ENCODE results near the gene HSD11B2.

Gene HSD11B2

DNA sequence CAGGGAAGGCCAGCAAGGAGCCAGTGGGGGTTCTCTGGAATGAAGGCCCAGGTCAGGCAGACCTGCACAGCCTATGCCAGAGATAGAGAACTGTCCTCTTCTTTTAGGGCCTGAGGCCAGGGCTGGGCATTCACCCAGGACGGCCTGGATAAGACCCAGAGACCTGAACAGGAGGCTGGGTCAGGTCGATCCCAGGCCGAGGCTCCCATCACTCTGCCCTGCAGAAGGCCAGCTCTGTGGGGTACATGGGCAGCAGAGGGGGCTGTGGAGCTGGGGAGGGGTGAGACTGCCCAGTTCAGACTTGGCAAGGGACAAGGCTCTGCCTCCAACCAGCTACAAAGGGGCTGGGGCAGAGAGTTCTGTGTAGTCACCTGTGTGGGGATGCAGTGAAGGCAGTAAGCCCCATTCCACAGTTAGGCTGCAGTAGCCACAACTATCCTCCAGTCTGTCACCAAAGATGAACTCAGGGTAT, 14.6 kb downstream of the HSD11B2 start:
- DNase-seq (ENCODE audit: low read depth, low spot score): no peak

DNA sequence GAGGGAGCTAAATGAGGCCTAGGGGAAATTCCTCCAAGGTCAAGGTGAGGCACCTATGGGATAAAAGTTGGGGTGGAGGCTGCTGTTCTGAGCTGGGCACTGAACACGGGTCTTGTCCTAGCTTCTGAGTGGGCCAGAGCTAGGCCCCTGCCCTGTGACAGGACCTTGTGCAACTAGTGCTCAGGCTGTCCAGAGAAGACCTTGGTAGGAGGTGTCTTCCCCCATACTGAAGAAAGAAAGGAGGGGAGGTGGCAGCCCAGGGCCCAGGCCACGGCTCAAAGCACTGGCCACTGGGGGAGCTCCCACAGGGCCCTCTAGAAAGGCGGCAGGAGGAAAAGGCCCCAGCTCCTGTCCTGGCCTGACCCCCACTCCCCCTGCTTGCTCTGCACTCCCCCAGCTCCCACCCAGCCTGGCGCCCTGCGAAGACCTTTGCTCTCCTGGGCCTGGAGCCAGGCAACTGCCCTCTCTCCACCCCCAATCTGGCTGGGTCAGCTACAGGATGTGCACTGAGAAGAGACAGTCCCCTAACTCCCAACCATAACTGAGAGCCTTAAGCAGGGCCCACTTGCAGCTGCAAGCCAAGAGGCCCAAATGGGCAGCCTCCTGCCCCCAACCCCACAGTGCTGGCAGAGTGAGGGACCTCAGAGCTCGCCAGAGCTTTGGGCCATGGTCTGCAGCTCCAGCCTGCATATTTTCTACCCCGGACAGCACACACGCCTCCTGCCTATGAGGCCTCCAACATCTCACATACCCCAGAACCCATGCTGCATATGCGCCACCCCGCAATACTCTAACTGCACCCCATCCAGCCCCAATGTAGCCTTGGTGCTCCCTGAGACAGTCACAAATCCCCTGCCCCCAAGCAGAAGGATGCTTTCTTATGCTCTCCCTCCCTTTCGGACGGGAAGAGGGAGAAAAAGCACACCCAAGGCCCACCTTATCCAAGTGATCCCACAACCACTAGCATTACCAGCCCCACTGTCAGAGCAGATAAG, 15.3 kb downstream of the HSD11B2 start:
- DNase-seq (ENCODE audit: low read depth, low spot score): no peak

More for the DNA sequence above, 14.6 kb downstream of the HSD11B2 start:
- TF ChIP-seq, protein P1, sequence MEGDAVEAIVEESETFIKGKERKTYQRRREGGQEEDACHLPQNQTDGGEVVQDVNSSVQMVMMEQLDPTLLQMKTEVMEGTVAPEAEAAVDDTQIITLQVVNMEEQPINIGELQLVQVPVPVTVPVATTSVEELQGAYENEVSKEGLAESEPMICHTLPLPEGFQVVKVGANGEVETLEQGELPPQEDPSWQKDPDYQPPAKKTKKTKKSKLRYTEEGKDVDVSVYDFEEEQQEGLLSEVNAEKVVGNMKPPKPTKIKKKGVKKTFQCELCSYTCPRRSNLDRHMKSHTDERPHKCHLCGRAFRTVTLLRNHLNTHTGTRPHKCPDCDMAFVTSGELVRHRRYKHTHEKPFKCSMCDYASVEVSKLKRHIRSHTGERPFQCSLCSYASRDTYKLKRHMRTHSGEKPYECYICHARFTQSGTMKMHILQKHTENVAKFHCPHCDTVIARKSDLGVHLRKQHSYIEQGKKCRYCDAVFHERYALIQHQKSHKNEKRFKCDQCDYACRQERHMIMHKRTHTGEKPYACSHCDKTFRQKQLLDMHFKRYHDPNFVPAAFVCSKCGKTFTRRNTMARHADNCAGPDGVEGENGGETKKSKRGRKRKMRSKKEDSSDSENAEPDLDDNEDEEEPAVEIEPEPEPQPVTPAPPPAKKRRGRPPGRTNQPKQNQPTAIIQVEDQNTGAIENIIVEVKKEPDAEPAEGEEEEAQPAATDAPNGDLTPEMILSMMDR (IDR thresholded peaks at IDR 0.05; ENCODE audit: low read depth, low read length): peak; percentile 26
- no peak overlapping the region for H3K4me3 ChIP-seq (ENCODE audit: low read depth, low read length)
- in situ Hi-C loops (cut with HindIII; ENCODE audit: low sequenced_read_pairs): no loop called here

DNA sequence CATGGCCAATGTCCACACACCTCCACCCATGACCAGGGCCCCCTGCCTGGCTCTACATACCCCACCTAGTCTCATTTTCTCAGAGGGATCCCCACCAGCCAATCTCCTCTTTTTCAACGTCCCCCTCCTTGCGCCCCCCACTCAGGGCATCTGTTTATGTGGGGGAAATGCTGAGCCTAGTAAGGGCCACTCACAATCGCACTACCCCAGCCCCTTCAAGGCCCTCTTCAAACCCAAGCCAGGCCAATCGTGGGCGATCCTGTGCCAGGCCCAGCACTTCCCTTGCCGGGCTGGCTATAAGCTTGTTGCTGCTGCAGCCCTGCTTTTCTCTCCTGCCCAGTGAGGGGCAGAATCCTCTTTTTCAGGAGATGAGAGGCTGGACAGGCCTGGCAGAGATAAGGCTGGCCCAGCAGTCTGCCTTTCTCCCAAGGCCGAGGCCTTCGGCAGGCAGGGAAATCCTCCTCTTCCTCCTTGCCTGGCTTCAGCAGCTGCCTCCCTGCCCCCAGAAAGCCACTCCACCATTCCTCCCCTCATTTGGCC, 16.1 kb downstream of the HSD11B2 start:
- DNase-seq (ENCODE audit: low read depth, low spot score): no peak
- in situ Hi-C loops (cut with HindIII; ENCODE audit: low sequenced_read_pairs): no loop called here
- H3K4me3 ChIP-seq (ENCODE audit: low read depth, low read length): no peak overlapping the region

More for the DNA sequence above, 15.3 kb downstream of the HSD11B2 start:
- TF ChIP-seq, protein P1 (IDR thresholded peaks at IDR 0.05; ENCODE audit: low read depth, low read length): no peak
- in situ Hi-C loops (cut with HindIII; ENCODE audit: low sequenced_read_pairs): no loop called here
- no peak overlapping the region for H3K4me3 ChIP-seq (ENCODE audit: low read depth, low read length)

DNA sequence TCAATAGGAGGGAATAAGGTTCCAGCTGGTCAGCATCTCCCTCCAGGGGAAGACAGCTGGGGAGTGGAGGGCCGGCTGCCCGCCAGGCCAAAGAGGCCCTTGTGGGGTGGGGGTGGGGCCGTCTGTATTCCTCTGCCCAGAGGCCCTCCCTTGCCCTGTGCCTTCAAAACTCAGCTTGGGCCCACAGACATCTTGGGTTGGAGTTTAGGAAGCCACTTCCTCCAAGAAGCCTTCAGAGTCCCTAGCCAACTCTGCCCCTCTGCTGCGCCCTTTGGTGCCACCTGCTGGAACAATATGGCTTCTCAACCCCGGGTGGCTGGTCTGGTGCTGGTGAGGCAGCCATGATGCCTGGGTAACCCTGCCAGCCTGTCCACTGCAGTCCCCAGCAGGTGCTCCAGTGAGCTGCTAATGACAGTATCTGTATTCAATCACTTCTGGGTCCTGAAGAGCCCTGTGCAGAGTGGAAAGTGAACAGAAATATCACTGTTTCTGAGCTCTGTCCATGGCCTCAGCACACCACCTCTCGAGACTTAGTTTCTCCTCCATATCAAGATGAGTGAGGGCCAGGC, 16.7 kb downstream of the HSD11B2 start:
- TF ChIP-seq, protein P1 (IDR thresholded peaks at IDR 0.05; ENCODE audit: low read depth, low read length): peak; percentile 45
- in situ Hi-C loops (cut with HindIII; ENCODE audit: low sequenced_read_pairs): no loop called here
- DNase-seq (ENCODE audit: low read depth, low spot score): no peak
- H3K4me3 ChIP-seq (ENCODE audit: low read depth, low read length): no peak overlapping the region

More for the DNA sequence above, 16.1 kb downstream of the HSD11B2 start:
- TF ChIP-seq, protein P1 (IDR thresholded peaks at IDR 0.05; ENCODE audit: low read depth, low read length): no peak

DNA sequence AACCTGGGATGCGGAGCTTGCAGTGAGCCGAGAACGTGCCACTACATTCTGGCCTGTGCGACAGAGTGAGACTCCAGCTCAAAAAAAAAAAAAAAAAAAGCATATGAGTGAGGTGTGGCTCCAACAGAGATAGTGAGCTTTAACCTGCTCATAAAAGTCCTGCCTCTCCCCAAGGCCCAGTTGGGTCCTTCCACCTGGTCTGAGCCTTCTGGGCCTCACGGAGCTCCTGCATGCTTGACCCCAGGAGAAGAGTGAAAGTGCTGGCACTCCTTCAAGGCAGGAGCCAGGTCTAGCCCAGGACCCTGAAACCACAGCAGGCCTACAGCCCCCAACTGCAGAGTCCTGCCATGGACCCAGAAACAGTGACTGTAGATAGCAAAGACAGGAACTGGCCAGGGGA, 17.7 kb downstream of the HSD11B2 start:
- TF ChIP-seq, protein P1 (IDR thresholded peaks at IDR 0.05; ENCODE audit: low read depth, low read length): no peak
- H3K4me3 ChIP-seq (ENCODE audit: low read depth, low read length): no peak overlapping the region
- in situ Hi-C loops (cut with HindIII; ENCODE audit: low sequenced_read_pairs): no loop called here
- DNase-seq (ENCODE audit: low read depth, low spot score): no peak

DNA sequence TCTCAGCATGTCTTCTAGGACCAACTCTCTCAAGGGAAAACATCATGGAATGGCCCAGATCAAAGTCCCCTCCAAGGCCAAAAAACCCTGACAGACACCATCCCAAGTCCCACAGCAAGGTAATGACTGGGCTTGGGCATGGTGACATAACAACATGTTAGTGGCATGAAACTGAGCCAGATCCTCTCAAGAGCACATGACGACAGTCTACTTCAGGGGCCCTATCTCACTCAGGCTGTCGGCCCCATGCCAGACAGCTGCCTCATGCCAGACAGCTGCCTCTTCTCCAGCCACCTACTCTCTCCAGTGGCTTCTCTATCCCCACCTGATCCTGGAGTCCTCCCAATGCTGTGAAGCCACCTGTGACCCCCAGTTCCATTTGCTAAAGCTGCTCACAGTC, 18.4 kb downstream of the HSD11B2 start:
- in situ Hi-C loops (cut with HindIII; ENCODE audit: low sequenced_read_pairs): no loop called here
- TF ChIP-seq, protein P1 (IDR thresholded peaks at IDR 0.05; ENCODE audit: low read depth, low read length): no peak
- DNase-seq (ENCODE audit: low read depth, low spot score): no peak
- H3K4me3 ChIP-seq (ENCODE audit: low read depth, low read length): no peak overlapping the region
